ENCODE results near the gene EFNA1. TPM values are rescaled to one million over a fixed set of nuclear protein-coding genes. Genes with fewer than 3 reads are reported as not detected.

Gene EFNA1
- polyA plus RNA-seq, 1 donor from 2014 or later = 0.50 TPM

DNA sequence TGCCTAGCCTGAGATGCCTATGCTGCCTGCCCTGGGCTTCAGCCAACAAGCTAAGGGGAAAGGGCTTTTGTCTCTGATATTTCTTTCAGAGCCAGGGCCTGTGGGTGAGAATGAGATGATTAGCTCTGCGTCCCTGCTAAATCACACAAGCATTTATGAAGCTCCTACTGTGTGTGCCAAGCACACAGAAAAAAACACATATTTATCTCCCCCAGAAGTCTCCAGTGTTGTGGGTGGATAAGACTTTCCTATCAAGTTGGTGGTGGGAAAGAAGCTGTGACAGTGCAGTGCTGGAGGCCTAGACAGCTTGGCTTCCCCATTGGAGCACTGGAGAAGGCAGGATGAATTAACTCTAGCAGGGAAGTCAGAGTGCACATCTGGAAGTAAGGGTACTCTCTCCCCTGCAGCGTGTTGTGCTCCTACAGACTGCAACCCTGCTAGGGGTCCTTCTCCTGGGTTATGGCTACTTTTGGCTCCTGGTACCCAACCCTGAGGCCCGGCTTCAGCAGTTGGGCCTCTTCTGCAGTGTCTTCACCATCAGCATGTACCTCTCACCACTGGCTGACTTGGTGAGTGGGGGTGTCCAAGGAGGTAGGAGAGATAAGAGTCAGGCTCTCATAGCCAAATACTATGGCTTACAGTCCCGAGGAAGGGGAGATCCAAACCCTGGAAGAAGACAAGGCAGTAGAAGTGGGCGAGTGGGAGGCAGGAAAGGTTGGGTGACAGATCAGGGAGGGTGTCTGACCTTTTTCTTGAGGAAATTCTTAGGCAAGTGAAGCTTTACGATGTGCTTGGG, 9.7 kb downstream of the EFNA1 start:
- no peaks in the 10 kb centered on the region for H3K36me3 ChIP-seq (ENCODE audit: insufficient read depth, low read length)
- peaks cover 10% of the 10 kb centered on the region for H3K79me2 ChIP-seq (replicated peaks; ENCODE audit: insufficient read depth, low read length)
- H2AFZ ChIP-seq (ENCODE audit: low read depth, low read length) = no peak overlapping the region
- H3K9me3 ChIP-seq (ENCODE audit: low read length) = no peaks in the 10 kb centered on the region
- no peaks in the 10 kb centered on the region for H3K27me3 ChIP-seq (ENCODE audit: insufficient read depth, low read depth, low read length)
- H4K20me1 ChIP-seq (ENCODE audit: insufficient read depth) = no peaks in the 10 kb centered on the region
- peak overlapping the region; percentile 38 for H3K9ac ChIP-seq (ENCODE audit: low read length)
- no peaks in the 10 kb centered on the region for H3F3A ChIP-seq (ENCODE audit: insufficient read depth, low read length, poor library complexity, severe bottlenecking)
- TF ChIP-seq SMC3 (conservative IDR thresholded peaks at IDR 0.05; ENCODE audit: poor library complexity) (no peak), TAF1 (IDR thresholded peaks at IDR 0.05; ENCODE audit: low read depth) (no peak), EP300 (conservative IDR thresholded peaks at IDR 0.05; ENCODE audit: poor library complexity, severe bottlenecking) (no peak), RAD21 (conservative IDR thresholded peaks at IDR 0.05) (no peak), POLR2AphosphoS5 (IDR thresholded peaks at IDR 0.05) (no peak), MXI1 (conservative IDR thresholded peaks at IDR 0.05; ENCODE audit: poor library complexity, severe bottlenecking) (no peak)
- TF ChIP-seq, protein P1, sequence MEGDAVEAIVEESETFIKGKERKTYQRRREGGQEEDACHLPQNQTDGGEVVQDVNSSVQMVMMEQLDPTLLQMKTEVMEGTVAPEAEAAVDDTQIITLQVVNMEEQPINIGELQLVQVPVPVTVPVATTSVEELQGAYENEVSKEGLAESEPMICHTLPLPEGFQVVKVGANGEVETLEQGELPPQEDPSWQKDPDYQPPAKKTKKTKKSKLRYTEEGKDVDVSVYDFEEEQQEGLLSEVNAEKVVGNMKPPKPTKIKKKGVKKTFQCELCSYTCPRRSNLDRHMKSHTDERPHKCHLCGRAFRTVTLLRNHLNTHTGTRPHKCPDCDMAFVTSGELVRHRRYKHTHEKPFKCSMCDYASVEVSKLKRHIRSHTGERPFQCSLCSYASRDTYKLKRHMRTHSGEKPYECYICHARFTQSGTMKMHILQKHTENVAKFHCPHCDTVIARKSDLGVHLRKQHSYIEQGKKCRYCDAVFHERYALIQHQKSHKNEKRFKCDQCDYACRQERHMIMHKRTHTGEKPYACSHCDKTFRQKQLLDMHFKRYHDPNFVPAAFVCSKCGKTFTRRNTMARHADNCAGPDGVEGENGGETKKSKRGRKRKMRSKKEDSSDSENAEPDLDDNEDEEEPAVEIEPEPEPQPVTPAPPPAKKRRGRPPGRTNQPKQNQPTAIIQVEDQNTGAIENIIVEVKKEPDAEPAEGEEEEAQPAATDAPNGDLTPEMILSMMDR (IDR thresholded peaks at IDR 0.05; ENCODE audit: poor library complexity, severe bottlenecking) = no peak
- TF ChIP-seq, protein P2, sequence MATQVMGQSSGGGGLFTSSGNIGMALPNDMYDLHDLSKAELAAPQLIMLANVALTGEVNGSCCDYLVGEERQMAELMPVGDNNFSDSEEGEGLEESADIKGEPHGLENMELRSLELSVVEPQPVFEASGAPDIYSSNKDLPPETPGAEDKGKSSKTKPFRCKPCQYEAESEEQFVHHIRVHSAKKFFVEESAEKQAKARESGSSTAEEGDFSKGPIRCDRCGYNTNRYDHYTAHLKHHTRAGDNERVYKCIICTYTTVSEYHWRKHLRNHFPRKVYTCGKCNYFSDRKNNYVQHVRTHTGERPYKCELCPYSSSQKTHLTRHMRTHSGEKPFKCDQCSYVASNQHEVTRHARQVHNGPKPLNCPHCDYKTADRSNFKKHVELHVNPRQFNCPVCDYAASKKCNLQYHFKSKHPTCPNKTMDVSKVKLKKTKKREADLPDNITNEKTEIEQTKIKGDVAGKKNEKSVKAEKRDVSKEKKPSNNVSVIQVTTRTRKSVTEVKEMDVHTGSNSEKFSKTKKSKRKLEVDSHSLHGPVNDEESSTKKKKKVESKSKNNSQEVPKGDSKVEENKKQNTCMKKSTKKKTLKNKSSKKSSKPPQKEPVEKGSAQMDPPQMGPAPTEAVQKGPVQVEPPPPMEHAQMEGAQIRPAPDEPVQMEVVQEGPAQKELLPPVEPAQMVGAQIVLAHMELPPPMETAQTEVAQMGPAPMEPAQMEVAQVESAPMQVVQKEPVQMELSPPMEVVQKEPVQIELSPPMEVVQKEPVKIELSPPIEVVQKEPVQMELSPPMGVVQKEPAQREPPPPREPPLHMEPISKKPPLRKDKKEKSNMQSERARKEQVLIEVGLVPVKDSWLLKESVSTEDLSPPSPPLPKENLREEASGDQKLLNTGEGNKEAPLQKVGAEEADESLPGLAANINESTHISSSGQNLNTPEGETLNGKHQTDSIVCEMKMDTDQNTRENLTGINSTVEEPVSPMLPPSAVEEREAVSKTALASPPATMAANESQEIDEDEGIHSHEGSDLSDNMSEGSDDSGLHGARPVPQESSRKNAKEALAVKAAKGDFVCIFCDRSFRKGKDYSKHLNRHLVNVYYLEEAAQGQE (IDR thresholded peaks at IDR 0.05; ENCODE audit: borderline replicate concordance) = no peak
- peak overlapping the region; percentile 96 for H3K27ac ChIP-seq (ENCODE audit: low read length)
- H3K4me3 ChIP-seq (ENCODE audit: low read length) = peak overlapping the region; percentile 76
- H3K4me2 ChIP-seq (ENCODE audit: low read length) = no peak overlapping the region
- no peaks in the 10 kb centered on the region for H3K9me2 ChIP-seq (ENCODE audit: insufficient read depth, low read length)

DNA sequence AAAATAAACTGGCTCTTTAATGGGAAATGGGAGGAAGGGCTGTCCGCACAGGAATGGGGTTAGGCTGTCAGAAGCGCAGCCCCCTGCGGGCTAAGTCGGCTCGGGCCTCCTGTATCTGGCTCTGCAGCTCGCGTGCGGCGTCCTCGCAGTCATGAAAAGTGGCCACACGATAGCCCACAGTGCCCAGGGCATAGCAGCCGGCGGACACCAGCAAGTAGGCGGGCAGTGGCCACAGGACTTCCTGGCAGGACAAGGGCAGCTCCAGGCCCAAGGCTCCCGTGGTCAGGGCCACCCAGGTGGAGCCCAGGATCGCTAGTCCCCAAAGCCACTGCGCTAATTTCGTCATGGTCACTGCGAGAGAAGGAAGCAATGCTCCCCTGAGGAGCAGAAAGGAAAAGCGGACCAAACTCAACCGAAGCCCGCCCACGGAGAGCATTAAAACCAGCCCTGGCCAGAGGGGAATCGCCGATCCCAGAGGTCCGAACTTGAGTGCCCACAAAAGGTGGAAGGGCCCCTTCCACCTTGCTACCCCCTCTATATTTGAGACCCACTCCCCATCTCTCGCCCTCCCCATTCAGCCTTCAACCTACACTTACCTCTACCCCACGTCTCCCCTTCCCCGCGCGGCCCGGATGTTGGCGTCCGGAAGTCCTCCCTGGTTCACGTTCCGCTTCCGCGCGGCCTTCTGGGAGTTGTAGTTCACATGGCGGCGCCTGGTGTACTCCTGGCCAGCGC, 12.4 kb downstream of the EFNA1 start, which contains the start of gene DPM3:
DPM3 (minus strand) TSS at position 637 of the 735 bp plus-strand sequence; CDS start at position 346, 291 bp downstream.
- Histone ChIP-seq H3K9me2 (ENCODE audit: insufficient read depth, low read length) (no peaks in the 10 kb centered on the region), H3K4me3 (ENCODE audit: low read length) (peak within 1 kb of the TSS; percentile 99), H3K27me3 (ENCODE audit: insufficient read depth, low read depth, low read length) (no peaks in the 10 kb centered on the region), H3K9ac (ENCODE audit: low read length) (peak within 1 kb of the TSS; percentile 79), H2AFZ (ENCODE audit: low read depth, low read length) (peak within 1 kb of the TSS; percentile 94), H3K36me3 (ENCODE audit: insufficient read depth, low read length) (no peaks in the 10 kb centered on the region), H3K4me2 (ENCODE audit: low read length) (peak within 1 kb of the TSS; percentile 92), H4K20me1 (ENCODE audit: insufficient read depth) (no peaks in the 10 kb centered on the region), H3K27ac (ENCODE audit: low read length) (peak within 1 kb of the TSS; percentile 65), H3F3A (ENCODE audit: insufficient read depth, low read length, poor library complexity, severe bottlenecking) (no peaks in the 10 kb centered on the region), H3K9me3 (ENCODE audit: low read length) (no peaks in the 10 kb centered on the region), H3K79me2 (replicated peaks; ENCODE audit: insufficient read depth, low read length) (peaks cover 10% of the 10 kb centered on the region)
- TF ChIP-seq, protein P2 (IDR thresholded peaks at IDR 0.05; ENCODE audit: borderline replicate concordance) = peak; percentile 14
- TF ChIP-seq EP300 (conservative IDR thresholded peaks at IDR 0.05; ENCODE audit: poor library complexity, severe bottlenecking) (peak; percentile 37), TAF1 (IDR thresholded peaks at IDR 0.05; ENCODE audit: low read depth) (peak; percentile 66), EZH2 (IDR thresholded peaks at IDR 0.05; ENCODE audit: borderline replicate concordance, insufficient read depth, low read length, poor library complexity, severe bottlenecking) (no peak), MXI1 (conservative IDR thresholded peaks at IDR 0.05; ENCODE audit: poor library complexity, severe bottlenecking) (peak; percentile 79), POLR2AphosphoS5 (IDR thresholded peaks at IDR 0.05) (peak; percentile 96), RAD21 (conservative IDR thresholded peaks at IDR 0.05) (no peak)

All from neural cell (in vitro differentiated cells).